K562 (cell line): ENCODE data around the gene HS3ST3A1. TPM values are rescaled to one million over a fixed set of nuclear protein-coding genes. Genes with fewer than 3 reads are reported as not detected.
A peak's percentile ranks its signal among the peaks of the same experiment; 100 is the strongest.

Experiments used
- CBFA2T2 ChIP-seq: fragments of 450-650 bp; conservative IDR thresholded peaks from 2 replicates; pipeline ENCODE4 v1.6.1; 2017; ENCODE audit warnings: mild to moderate bottlenecking
- ELF1 ChIP-seq: fragments of 200-800 bp; sonication (Bioruptor generic); IDR thresholded peaks from 2 replicates; pipeline ENCODE4 v1.6.1; 2016; ENCODE audit warnings: missing genetic modification characterization, missing compliant biosample characterization
- GATA2 ChIP-seq: sonication (generic); formaldehyde crosslinking; IDR thresholded peaks from 2 replicates; pipeline ENCODE4 v1.4.0; 2020; ENCODE audit warnings: mild to moderate bottlenecking, missing genetic modification reagents
- KDM1A ChIP-seq, 2 experiments: fragments of 450-650 bp; IDR thresholded peaks; 2 replicates each; pipeline ENCODE4 v1.6.1; 2016; ENCODE audit warnings: mild to moderate bottlenecking in 2 of 2
- KLF6 ChIP-seq: fragments of 250-450 bp; sonication (Bioruptor Pico); IDR thresholded peaks from 2 replicates; pipeline ENCODE4 v1.4.0; 2020; ENCODE audit warnings: mild to moderate bottlenecking, moderate library complexity, borderline replicate concordance
- MAFF ChIP-seq: IDR thresholded peaks from 2 replicates; pipeline ENCODE4 v1.6.1; 2012; ENCODE audit warnings: low read length, improper control_type of control experiment
- MEIS2 ChIP-seq: fragments of 450-650 bp; IDR thresholded peaks from 2 replicates; pipeline ENCODE4 v1.6.1; 2014; ENCODE audit warnings: mild to moderate bottlenecking; ENCODE audit not compliant: partially characterized antibody
- NCOR1 ChIP-seq: fragments of 450-650 bp; IDR thresholded peaks from 2 replicates; pipeline ENCODE4 v1.6.1; 2016; ENCODE audit warnings: mild to moderate bottlenecking, moderate library complexity
- RNF2 ChIP-seq: sonication (generic); IDR thresholded peaks from 2 replicates; pipeline ENCODE4 v1.6.1; 2016
- SMARCA4 ChIP-seq: fragments of 450-650 bp; IDR thresholded peaks from 2 replicates; pipeline ENCODE4 v1.6.1; 2016
- SREBF2 ChIP-seq: sonication (generic); formaldehyde crosslinking; IDR thresholded peaks from 2 replicates; pipeline ENCODE4 v1.4.0; 2020; ENCODE audit warnings: mild to moderate bottlenecking, missing genetic modification reagents
- TAL1 ChIP-seq: fragments of 450-650 bp; IDR thresholded peaks from 2 replicates; pipeline ENCODE4 v1.6.1; 2016; ENCODE audit warnings: mild to moderate bottlenecking
- polyA plus RNA-seq, 8 experiments: library from polyadenylated mRNA; depleted of rRNA in 4 of 8; stranded (reverse) in 5 of 8; unstranded in 3 of 8; fragments of >200 nt; fragmentation: Nextera tagmentation in 2 of 8; fragmentation: Illumina TruSeq in 1 of 8; extraction: Ambion mirVana in 2 of 8; extraction: Trizol in 1 of 8; gene quantifications; 2 replicates each; pipeline versions ENCODE4 v1.2.1 to v1.2.3, GENCODE V29; 2011 to 2014; ENCODE audit warnings: inconsistent platforms in 1 of 8, missing spikeins in 1 of 8
- total RNA-seq, 7 experiments: library from RNA; depleted of rRNA in 6 of 7; stranded (reverse); fragments of >200 nt in 6 of 7; fragmentation: Illumina TruSeq in 2 of 7; extraction: Trizol in 2 of 7; gene quantifications; 2 replicates each; pipeline versions ENCODE4 v1.2.1 to v1.2.3, GENCODE V29; 2011 to 2021; ENCODE audit warnings: low replicate concordance in 1 of 7

Gene HS3ST3A1
- total and polyA plus RNA-seq, 9 of the 15 experiments (the other 6 are each of a cell fraction or from before 2014, with no cell fraction given), result 0.25 to 14.8 (median 2.3) TPM

DNA sequence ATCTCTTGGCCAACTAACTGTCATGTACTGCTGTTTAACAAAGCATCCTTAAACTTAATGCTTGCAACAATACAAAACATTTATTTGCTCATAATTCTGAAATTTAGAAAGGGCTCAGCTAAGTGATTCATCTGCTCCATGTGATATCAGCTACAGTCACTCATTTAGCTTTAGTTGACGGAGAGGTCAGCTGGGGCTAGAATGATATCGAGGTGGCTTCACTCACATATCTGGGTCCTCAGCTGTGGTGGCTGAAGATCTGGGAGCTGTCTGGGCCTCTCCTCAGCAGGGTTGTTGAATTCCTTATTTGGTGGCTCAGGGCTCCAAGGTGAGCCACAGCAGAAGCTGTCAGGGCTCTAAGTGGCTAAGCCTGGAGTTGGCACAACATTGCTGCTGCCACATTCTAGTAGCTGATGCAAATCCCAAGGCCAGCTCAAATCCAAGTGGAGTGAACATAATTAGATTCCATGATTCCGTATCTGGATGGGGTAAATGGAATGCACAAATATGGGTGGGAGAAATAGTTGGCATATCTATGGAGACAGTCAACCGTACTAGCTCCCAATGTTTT, 62.8 kb downstream of the HS3ST3A1 start (continued):
- TF ChIP-seq SREBF2 (CRISPR knock-in tag), result no peak
- TF ChIP-seq SMARCA4, result peak; percentile 70
- peak; percentile 88 for TF ChIP-seq CBFA2T2
- peak; percentile 21; the same call in 1 of the 2 replicates for TF ChIP-seq GATA2 (CRISPR knock-in tag)
- TF ChIP-seq MEIS2, result peak; percentile 79
- TF ChIP-seq NCOR1, result peak; percentile 92
- TF ChIP-seq KLF6 (CRISPR knock-in tag), result 0 out of 2 replicates have a peak, but pooled peaks have one; percentile 25
- TF ChIP-seq TAL1, result peak; percentile 85
- TF ChIP-seq ELF1 (tag), result peak; percentile 2; the same call in 1 of the 2 replicates
- TF ChIP-seq RNF2, result no peak
- TF ChIP-seq MAFF, result no peak
- TF ChIP-seq KDM1A (IDR thresholded peaks at IDR 0.05), result peak; percentile 70 to 78; a peak in 3 of 4 replicates
